ENCODE data around the gene ZNF425. TPM values are rescaled to one million over a fixed set of nuclear protein-coding genes. Genes with fewer than 3 reads are reported as not detected.

The ZNF425 gene
- total and polyA plus RNA-seq, 9 of the 15 experiments (the other 6 are each of a cell fraction or from before 2014, with no cell fraction given), result 0.03 to 0.89 (median 0.54) TPM

- TF ChIP-seq FOXA1 (IDR thresholded peaks at IDR 0.05; ENCODE audit: borderline replicate concordance) (no peak), NR2C1 (IDR thresholded peaks at IDR 0.05) (no peak), NR2C1 (tag; IDR thresholded peaks at IDR 0.05) (0 out of 2 replicates have a peak, but pooled peaks have one; percentile 58), GABPB2 (CRISPR knock-in tag; conservative IDR thresholded peaks at IDR 0.05) (peak; percentile 25; the same call in 1 of the 2 replicates), ZNF124 (CRISPR knock-in tag; IDR thresholded peaks at IDR 0.05) (no peak), HNRNPL (IDR thresholded peaks at IDR 0.05; ENCODE audit: low read depth, low read length) (peak; percentile 95), REST (IDR thresholded peaks at IDR 0.05; ENCODE audit: borderline replicate concordance) (peak; percentile 66; the same call in 1 of the 2 replicates), REST (CRISPR knock-in tag; IDR thresholded peaks at IDR 0.05; ENCODE audit: low read depth) (peak; percentile 60; the same call in 1 of the 2 replicates), HNRNPK (IDR thresholded peaks at IDR 0.05; ENCODE audit: low read depth, low read length, poor library complexity, severe bottlenecking) (no peak), HNRNPH1 (optimal IDR thresholded peaks at IDR 0.05; ENCODE audit: low read depth, low read length) (peak; percentile 97), TAF15 (IDR thresholded peaks at IDR 0.05; ENCODE audit: low read depth, low read length) (no peak), DACH1 (IDR thresholded peaks at IDR 0.05; ENCODE audit: partially characterized antibody) (peak; percentile 27), YY1 (IDR thresholded peaks at IDR 0.05; ENCODE audit: borderline replicate concordance in 1 of 3, control insufficient read depth in 1 of 3, extremely low read depth in 1 of 3, insufficient read depth in 3 of 3, insufficient read length in 1 of 3, insufficient replicate concordance in 2 of 3, low read depth in 1 of 3, low read length in 2 of 3) (peak; percentile 14 to 87 (median 83)), NFRKB (IDR thresholded peaks at IDR 0.05; ENCODE audit: low read depth) (peak; percentile 77; the same call in 1 of the 2 replicates), STAT6 (CRISPR knock-in tag; IDR thresholded peaks at IDR 0.05) (peak; percentile 50; the same call in 1 of the 2 replicates), CREM (IDR thresholded peaks at IDR 0.05; ENCODE audit: low read depth) (peak; percentile 77), HEY1 (CRISPR knock-in tag; IDR thresholded peaks at IDR 0.05; ENCODE audit: borderline replicate concordance) (peak; percentile 74; the same call in 1 of the 2 replicates)
Measured at GRCh38 chr7:149125863-149126661, at the start of gene ZNF425 (continued).

All from K562 (cell line).